IMR-90 (cell line): ENCODE measurements around the gene AADACL4. TPM values are rescaled to one million over a fixed set of nuclear protein-coding genes. Genes with fewer than 3 reads are reported as not detected.

ENCODE experiments used
- ATAC-seq: fragments of 200-7000 bp; cut with Tn5 transposase; 2 replicates; pipeline ENCODE4 v1.9.1; 2020; ENCODE audit warnings: low read depth, mild to moderate bottlenecking, moderate library complexity
- BruUV-seq: library from RNA; stranded (reverse); fragments of 400-500 nt; replicated peaks from 2 replicates; lab custom pipeline; 2021; lab: Mats Ljungman, UMichigan
- CTCF ChIA-PET: fragments of 300-600 bp; formaldehyde crosslinking; extraction: SDS; loops from one replicate; lab custom pipeline; 2021; ENCODE audit warnings: antibody characterized with exemption; lab: Yijun Ruan, JAX
- POLR2A ChIA-PET: fragments of 300-600 bp; sonication (Branson Sonifier 250); formaldehyde crosslinking; loops from one replicate; lab custom pipeline; 2022; ENCODE audit warnings: antibody characterized with exemption; ENCODE audit not compliant: unreplicated experiment; lab: Charles Lee
- DNase-seq: peaks from one replicate; pipeline ENCODE4 v3.0.0; 2013
- H2AFZ ChIP-seq: replicated peaks from 2 replicates; pipeline ENCODE3; 2013; ENCODE audit warnings: low read length, mild to moderate bottlenecking; ENCODE audit not compliant: poor library complexity
- H2AK5ac ChIP-seq: 2 replicates; pipeline ENCODE4 v1.6.1; 2013; ENCODE audit warnings: low read depth, low read length, inconsistent platforms
- H2AK9ac ChIP-seq: replicated peaks from 2 replicates; pipeline ENCODE3; 2013; ENCODE audit warnings: mild to moderate bottlenecking, low read depth, low read length, moderate library complexity; ENCODE audit not compliant: poor library complexity
- H2BK120ac ChIP-seq: 2 replicates; pipeline ENCODE4 v1.6.1; 2013; ENCODE audit warnings: low read depth, low read length, inconsistent platforms
- H2BK15ac ChIP-seq: 3 replicates; pipeline ENCODE4 v1.6.1; 2013; ENCODE audit warnings: low read depth, low read length, inconsistent platforms
- H2BK20ac ChIP-seq: 2 replicates; pipeline ENCODE4 v1.6.1; 2013; ENCODE audit warnings: low read depth, mild to moderate bottlenecking, inconsistent platforms, low read length, moderate library complexity
- H2BK5ac ChIP-seq: 2 replicates; pipeline ENCODE4 v1.6.1; 2013; ENCODE audit warnings: mild to moderate bottlenecking, low read depth, low read length, inconsistent platforms; ENCODE audit not compliant: poor library complexity, severe bottlenecking
- H3K14ac ChIP-seq: replicated peaks from 2 replicates; pipeline ENCODE4 v1.6.1; 2013; ENCODE audit warnings: low read depth, low read length, inconsistent platforms
- H3K18ac ChIP-seq: 2 replicates; pipeline ENCODE4 v1.6.1; 2013; ENCODE audit warnings: low read depth, low read length, control low read depth
- H3K23ac ChIP-seq: 2 replicates; pipeline ENCODE4 v1.6.1; 2013; ENCODE audit warnings: low read depth, low read length, inconsistent platforms
- H3K27ac ChIP-seq: 2 replicates; pipeline ENCODE4 v1.5.1; 2013; ENCODE audit warnings: mild to moderate bottlenecking, control low read depth, low read length; ENCODE audit not compliant: insufficient read depth
- H3K27me3 ChIP-seq: 2 replicates; pipeline ENCODE4 v1.6.1; 2013; ENCODE audit warnings: low read length; ENCODE audit not compliant: control insufficient read depth, insufficient read depth
- H3K36me3 ChIP-seq: 2 replicates; pipeline ENCODE4 v1.6.1; 2013; ENCODE audit warnings: low read length, mixed read lengths; ENCODE audit not compliant: control insufficient read depth, insufficient read depth
- H3K4ac ChIP-seq: 2 replicates; pipeline ENCODE4 v1.6.1; 2013; ENCODE audit warnings: low read depth, low read length, inconsistent platforms
- H3K4me1 ChIP-seq: 2 replicates; pipeline ENCODE4 v1.6.1; 2013; ENCODE audit warnings: low read length, mixed read lengths; ENCODE audit not compliant: control insufficient read depth, insufficient read depth
- H3K4me2 ChIP-seq: 2 replicates; pipeline ENCODE4 v1.6.1; 2013; ENCODE audit warnings: low read depth, mild to moderate bottlenecking, control low read depth, low read length, moderate library complexity
- H3K4me3 ChIP-seq: 2 replicates; pipeline ENCODE4 v1.5.1; 2013; ENCODE audit warnings: low read depth, mild to moderate bottlenecking, control low read depth, low read length, moderate library complexity; ENCODE audit not compliant: insufficient read depth
- H3K56ac ChIP-seq: 2 replicates; pipeline ENCODE4 v1.6.1; 2013; ENCODE audit warnings: low read length, inconsistent platforms; ENCODE audit not compliant: insufficient read depth; ENCODE audit errors: extremely low read depth
- H3K79me1 ChIP-seq, 2 experiments: 2 replicates each; pipeline ENCODE4 v1.6.1; 2013; ENCODE audit warnings: low read length in 2 of 2, inconsistent platforms in 1 of 2, low read depth in 1 of 2
- H3K9ac ChIP-seq: 2 replicates; pipeline ENCODE4 v1.6.1; 2013; ENCODE audit warnings: low read depth, low read length, control low read depth
- H3K9me1 ChIP-seq: 2 replicates; pipeline ENCODE4 v1.6.1; 2013; ENCODE audit warnings: low read length, inconsistent platforms; ENCODE audit not compliant: insufficient read depth
- H3K9me3 ChIP-seq: 2 replicates; pipeline ENCODE4 v1.6.1; 2013; ENCODE audit warnings: low read length; ENCODE audit not compliant: control insufficient read depth, insufficient read depth
- H4K20me1 ChIP-seq: 2 replicates; pipeline ENCODE4 v1.6.1; 2013; ENCODE audit warnings: low read length, inconsistent platforms; ENCODE audit not compliant: insufficient read depth
- H4K5ac ChIP-seq: 2 replicates; pipeline ENCODE4 v1.6.1; 2013; ENCODE audit warnings: mild to moderate bottlenecking, low read depth, low read length, control low read depth
- H4K8ac ChIP-seq, 2 experiments: 2 replicates each; pipeline ENCODE4 v1.6.1; 2013; ENCODE audit warnings: low read depth in 2 of 2, low read length in 2 of 2, control low read depth in 1 of 2, inconsistent platforms in 1 of 2
- H4K91ac ChIP-seq: 2 replicates; pipeline ENCODE4 v1.6.1; 2013; ENCODE audit warnings: low read depth, low read length, inconsistent platforms; ENCODE audit not compliant: insufficient read depth
- BHLHE40 ChIP-seq: fragments of 150-350 bp; IDR thresholded peaks from 2 replicates; pipeline ENCODE4 v1.6.1; 2016; ENCODE audit warnings: mild to moderate bottlenecking, low read depth, low read length
- CEBPB ChIP-seq: IDR thresholded peaks from 2 replicates; pipeline ENCODE4 v1.6.1; 2012; ENCODE audit warnings: low read depth, low read length, improper control_type of control experiment
- NFE2L2 ChIP-seq: fragments of 150-350 bp; IDR thresholded peaks from 2 replicates; pipeline ENCODE4 v1.6.1; 2016; ENCODE audit warnings: low read depth, mild to moderate bottlenecking, low read length
- RAD21 ChIP-seq: IDR thresholded peaks from 2 replicates; pipeline ENCODE4 v1.6.1; 2012; ENCODE audit warnings: low read length, improper control_type of control experiment
- RCOR1 ChIP-seq: IDR thresholded peaks from 2 replicates; pipeline ENCODE4 v1.6.1; 2012; ENCODE audit warnings: mild to moderate bottlenecking, low read length, improper control_type of control experiment; ENCODE audit not compliant: insufficient replicate concordance
- RFX5 ChIP-seq: IDR thresholded peaks from 2 replicates; pipeline ENCODE4 v1.8.0; 2012; ENCODE audit warnings: low read depth, mild to moderate bottlenecking, low read length, moderate library complexity
- SMC3 ChIP-seq: fragments of 150-350 bp; IDR thresholded peaks from 2 replicates; pipeline ENCODE4 v1.6.1; 2016; ENCODE audit warnings: low read depth, mild to moderate bottlenecking, antibody characterized with exemption, low read length, moderate library complexity
- whole genome bisulfite sequencing, 2 experiments: methylation state at CpG; one replicate each; pipeline versions ENCODE4 v1.1.5 to v1.1.7; 2013; ENCODE audit warnings: missing lambda C conversion rate in 2 of 2; ENCODE audit not compliant: insufficient read length in 1 of 2; ENCODE audit errors: extremely low coverage in 2 of 2; 5-methylcytosine and 5-hydroxymethylcytosine counted together
- dilution Hi-C: fragments of 300-500 bp; cut with HindIII; formaldehyde crosslinking; loops from one replicate; pipeline ENCODE4 v1.14.3; 2018; ENCODE audit warnings: low sequenced_read_pairs; ENCODE audit not compliant: unreplicated experiment
- in situ Hi-C: fragments of 300-500 bp; cut with MboI; formaldehyde crosslinking; loops from 3 replicates; pipeline ENCODE4 v1.14.3; 2019; ENCODE audit warnings: low sequenced_read_pairs, inconsistent platforms, mixed read lengths
- intact Hi-C: fragments of 100-400 bp; cut with micrococcal nuclease; formaldehyde crosslinking; loops from 2 replicates; pipeline ENCODE4 v1.10.0; 2022
- polyA plus RNA-seq, 3 experiments: library from polyadenylated mRNA; depleted of rRNA; stranded (reverse); fragments of >200 nt; gene quantifications; 2 replicates each; pipeline ENCODE4 v1.2.3, GENCODE V29; 2012; ENCODE audit warnings: low replicate concordance in 1 of 3
- total RNA-seq: library from RNA; depleted of rRNA; stranded (reverse); fragments of >200 nt; gene quantifications from 2 replicates; pipeline ENCODE4 v1.2.3, GENCODE V29; 2012

AADACL4 gene
- total and polyA plus RNA-seq, 2 of the 4 experiments (the other 2 are of a cell fraction): not detected

- Histone ChIP-seq H2BK15ac (peak overlapping the region; percentile 17; the same call in 2 of the 3 replicates), H3K4me1 (peaks cover 37% of the 10 kb centered on the region), H3K23ac (no peak overlapping the region), H2BK20ac (no peak overlapping the region), H3K79me1 (peaks cover 11 to 28% of the 10 kb centered on the region in 2 experiments; a peak in 3 of 4 replicates), H2BK5ac (no peak overlapping the region), H3K4ac (0 out of 2 replicates have a peak overlapping the region, but pooled peaks have one; percentile 19), H3K14ac (no peak overlapping the region), H3K18ac (no peak overlapping the region), H4K8ac (no peak overlapping the region), H3K9me3 (no peaks in the 10 kb centered on the region), H3K36me3 (no peaks in the 10 kb centered on the region), H2AFZ (no peak overlapping the region), H2AK5ac (peak overlapping the region; percentile 62), H3K9me1 (peaks cover 15% of the 10 kb centered on the region), H2BK120ac (no peak overlapping the region), H3K56ac (no peak overlapping the region), H3K9ac (no peak overlapping the region), H4K91ac (no peak overlapping the region), H3K4me3 (no peak overlapping the region), H4K5ac (no peak overlapping the region), H4K20me1 (peaks cover 9% of the 10 kb centered on the region; the same call in 1 of the 2 replicates), H3K4me2 (no peak overlapping the region), H3K27ac (no peak overlapping the region), H2AK9ac (no peak overlapping the region), H3K27me3 (no peaks in the 10 kb centered on the region)
- ATAC-seq: no peak
- WGBS, 2 experiments: no CpG with 5 or more reads among the region's 7 CpGs
- DNase-seq: no peak
- intact Hi-C loops: no loop called here
- dilution Hi-C loops: no loop called here
- TF ChIP-seq BHLHE40: no peak
- TF ChIP-seq RFX5: no peak
- no peak for TF ChIP-seq CEBPB
- no peak for TF ChIP-seq SMC3
- no peak for TF ChIP-seq RAD21
- no peak for TF ChIP-seq RCOR1
- TF ChIP-seq NFE2L2: no peak
- in situ Hi-C loops: loop anchor here (25.0 kb wide), 1 partner anchor 188 kb away; no protein-coding TSS in a partner anchor
- BruUV-seq: no TSS peak
- ChIA-PET CTCF (no interaction called here), POLR2A (no interaction called here)
Observed at GRCh38 chr1:12600335-12600734, 43.5 kb upstream of the AADACL4 start.
